ENCODE measurements around the gene NOL4L. TPM values are rescaled to one million over a fixed set of nuclear protein-coding genes. Genes with fewer than 3 reads are reported as not detected.

NOL4L gene
- total RNA-seq, 1 experiment from 2014 or later = 31.7 TPM

GRCh38 chr20:32573167-32573851, 11.8 kb downstream of the NOL4L start:
- Histone ChIP-seq H3K9ac (ENCODE audit: extremely low read depth, insufficient read length, low read length) (no peak overlapping the region), H3K23ac (ENCODE audit: insufficient read length, low read depth, low read length) (no peak overlapping the region), H2AK5ac (ENCODE audit: insufficient read length, low read length) (no peak overlapping the region), H2BK12ac (ENCODE audit: insufficient read length, low read depth, low read length) (no peak overlapping the region), H4K20me1 (ENCODE audit: control insufficient read depth, insufficient read depth, insufficient read length) (no peaks in the 10 kb centered on the region), H2BK5ac (ENCODE audit: insufficient read length, low read length) (no peak overlapping the region), H2BK120ac (ENCODE audit: low read depth, low read length, poor library complexity, severe bottlenecking) (no peak overlapping the region), H3K79me1 (ENCODE audit: insufficient read depth, low read depth, low read length, poor library complexity, severe bottlenecking) (no peaks in the 10 kb centered on the region), H2BK15ac (ENCODE audit: low read depth, low read length) (no peak overlapping the region), H4K91ac (ENCODE audit: insufficient read length, low read depth, low read length) (no peak overlapping the region), H3K18ac (ENCODE audit: insufficient read length, low read depth, low read length) (no peak overlapping the region), H3T11ph (ENCODE audit: low read length) (no peak overlapping the region), H3K56ac (ENCODE audit: insufficient read length, low read depth, low read length) (no peak overlapping the region), H4K5ac (ENCODE audit: insufficient read length, low read depth, low read length) (no peak overlapping the region), H2AFZ (ENCODE audit: low read length) (no peak overlapping the region), H4K8ac (replicated peaks; ENCODE audit: insufficient read length, low read depth, low read length) (no peak overlapping the region), H3K23me2 (ENCODE audit: insufficient read length, low read depth, low read length, poor library complexity, severe bottlenecking) (no peaks in the 10 kb centered on the region), H3K9me3 (ENCODE audit: control insufficient read depth, low read depth, low read length) (no peaks in the 10 kb centered on the region), H3K4me2 (ENCODE audit: insufficient read depth, insufficient read length, low read length) (no peak overlapping the region), H3K14ac (ENCODE audit: insufficient read depth, low read length) (no peak overlapping the region), H3K4ac (ENCODE audit: low read depth, low read length) (no peak overlapping the region), H3K79me2 (ENCODE audit: insufficient read depth, low read length) (no peaks in the 10 kb centered on the region), H3K27me3 (ENCODE audit: insufficient read depth, low read length) (no peaks in the 10 kb centered on the region), H2BK20ac (ENCODE audit: low read depth, low read length, poor library complexity, severe bottlenecking) (no peak overlapping the region), H3K4me1 (ENCODE audit: insufficient read depth, low read length) (no peaks in the 10 kb centered on the region), H3K27ac (ENCODE audit: insufficient read length, low read depth, low read length) (no peak overlapping the region)
- TF ChIP-seq, protein P1, sequence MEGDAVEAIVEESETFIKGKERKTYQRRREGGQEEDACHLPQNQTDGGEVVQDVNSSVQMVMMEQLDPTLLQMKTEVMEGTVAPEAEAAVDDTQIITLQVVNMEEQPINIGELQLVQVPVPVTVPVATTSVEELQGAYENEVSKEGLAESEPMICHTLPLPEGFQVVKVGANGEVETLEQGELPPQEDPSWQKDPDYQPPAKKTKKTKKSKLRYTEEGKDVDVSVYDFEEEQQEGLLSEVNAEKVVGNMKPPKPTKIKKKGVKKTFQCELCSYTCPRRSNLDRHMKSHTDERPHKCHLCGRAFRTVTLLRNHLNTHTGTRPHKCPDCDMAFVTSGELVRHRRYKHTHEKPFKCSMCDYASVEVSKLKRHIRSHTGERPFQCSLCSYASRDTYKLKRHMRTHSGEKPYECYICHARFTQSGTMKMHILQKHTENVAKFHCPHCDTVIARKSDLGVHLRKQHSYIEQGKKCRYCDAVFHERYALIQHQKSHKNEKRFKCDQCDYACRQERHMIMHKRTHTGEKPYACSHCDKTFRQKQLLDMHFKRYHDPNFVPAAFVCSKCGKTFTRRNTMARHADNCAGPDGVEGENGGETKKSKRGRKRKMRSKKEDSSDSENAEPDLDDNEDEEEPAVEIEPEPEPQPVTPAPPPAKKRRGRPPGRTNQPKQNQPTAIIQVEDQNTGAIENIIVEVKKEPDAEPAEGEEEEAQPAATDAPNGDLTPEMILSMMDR (conservative IDR thresholded peaks at IDR 0.05) = no peak
- DNase-seq = no peak
- no peak overlapping the region for H3K4me3 Mint-ChIP-seq
- no peak overlapping the region for H3K27ac Mint-ChIP-seq
- H3K9me3 Mint-ChIP-seq = no peaks in the 10 kb centered on the region
- WGBS (ENCODE audit: extremely low coverage, insufficient read length, low lambda C conversion rate) = no CpG with 5 or more reads among the region's 6 CpGs
- H3K36me3 Mint-ChIP-seq (ENCODE audit: insufficient read depth in 1 of 3, low read depth in 3 of 3) = no peaks in the 10 kb centered on the region
- H3K27me3 Mint-ChIP-seq (ENCODE audit: low read depth) = peaks cover 22% of the 10 kb centered on the region
- peaks cover 16 to 21% of the 10 kb centered on the region in 2 experiments for H3K4me1 Mint-ChIP-seq
